ENCODE data around the gene SMIM10L2A.

GRCh38 chrX:135425026-135425965, 3.6 kb downstream of the SMIM10L2A start:
- TF ChIP-seq ZNF175 (tag by site-specific recombination; IDR thresholded peaks at IDR 0.05) (no peak), ZNF747 (tag by site-specific recombination; IDR thresholded peaks at IDR 0.05) (no peak), SP2 (tag by site-specific recombination; IDR thresholded peaks at IDR 0.05) (no peak), CTCF (tag by site-specific recombination; IDR thresholded peaks at IDR 0.05) (no peak), ZNF664 (tag by site-specific recombination; IDR thresholded peaks at IDR 0.05) (no peak), ZNF629 (tag by site-specific recombination; IDR thresholded peaks at IDR 0.05) (no peak), KLF1 (tag by site-specific recombination; IDR thresholded peaks at IDR 0.05) (no peak)

Measured in HEK293 (cell line).